A549 treated with GW870086 at 1 μM for 4 hours (cell line): Measurements from ENCODE around the gene APOA4. TPM values are rescaled to one million over a fixed set of nuclear protein-coding genes. Genes with fewer than 3 reads are reported as not detected.

Experiments
- total RNA-seq: library from RNA; stranded (reverse); fragments of 200-300 nt; extraction: Qiagen RNA extraction; gene quantifications from 5 replicates; pipeline ENCODE4 v1.2.3, GENCODE V29; 2022; ENCODE audit warnings: low read depth

APOA4 gene
- 0.08 TPM in 1 of 5 replicates, not detected in the others for total RNA-seq

GRCh38 chr11:116823031-116823843 is at the start of gene APOA4:
APOA4 (minus strand) TSS chr11:116823304; CDS start chr11:116823191, 113 bp downstream.

GRCh38 chr11:116837231-116838091 is 14.4 kb upstream of the APOA4 start, which contains the start of gene APOA1:
APOA1 (minus strand) TSS chr11:116837622; CDS start chr11:116837387, 235 bp downstream.

GRCh38 chr11:116829525-116830183 is 6.5 kb upstream of the APOA4 start, which contains the start of gene APOC3:
APOC3 (plus strand) TSS chr11:116829907; CDS start chr11:116830583, 676 bp downstream.

GRCh38 chr11:116791813-116792143 is 31.3 kb downstream of the APOA4 start, which contains the start of gene APOA5:
APOA5 (minus strand) TSS chr11:116791879; CDS start chr11:116791860, 19 bp downstream.

GRCh38 chr11:116787786-116788486 is 35.2 kb downstream of the APOA4 start, which contains the start of gene ZPR1:
ZPR1 (minus strand) TSS chr11:116788023; CDS start chr11:116787990, 33 bp downstream.

GRCh38 chr11:116772443-116773202 is 50.5 kb downstream of the APOA4 start, which contains the start of gene BUD13:
BUD13 (minus strand) TSS chr11:116772987; CDS start chr11:116772964, 23 bp downstream.

Other genes starting within 250 kb of the APOA4 start
- 10.1 to 13.1 TPM (median 11.0 TPM) in 5 replicates for gene BUD13, start 50.3 kb downstream of the APOA4 start, total RNA-seq
- gene ZPR1, start 35.3 kb downstream of the APOA4 start, total RNA-seq: 53.6 to 62.8 TPM (median 60.2 TPM) in 5 replicates
- gene APOA5, start 31.4 kb downstream of the APOA4 start, total RNA-seq: not detected in 5 replicates
- not detected in 5 replicates for gene APOC3, start 6.6 kb upstream of the APOA4 start, total RNA-seq
- gene APOA1, start 14.3 kb upstream of the APOA4 start, total RNA-seq: 0.24 to 0.49 TPM in 2 of 5 replicates, not detected in the others